HL-60/S4 treated with phorbol 12-myristate 13-acetate at 8.2 ng/mL for 4 days and 3 days (cell line): ENCODE results near the gene STAC.

Source experiments
- in situ Hi-C: fragments of 300-500 bp; cut with MboI; formaldehyde crosslinking; loops from 2 replicates; pipeline ENCODE4 v1.15.0; 2022; ENCODE audit warnings: low sequenced_read_pairs

The STAC gene, protein sequence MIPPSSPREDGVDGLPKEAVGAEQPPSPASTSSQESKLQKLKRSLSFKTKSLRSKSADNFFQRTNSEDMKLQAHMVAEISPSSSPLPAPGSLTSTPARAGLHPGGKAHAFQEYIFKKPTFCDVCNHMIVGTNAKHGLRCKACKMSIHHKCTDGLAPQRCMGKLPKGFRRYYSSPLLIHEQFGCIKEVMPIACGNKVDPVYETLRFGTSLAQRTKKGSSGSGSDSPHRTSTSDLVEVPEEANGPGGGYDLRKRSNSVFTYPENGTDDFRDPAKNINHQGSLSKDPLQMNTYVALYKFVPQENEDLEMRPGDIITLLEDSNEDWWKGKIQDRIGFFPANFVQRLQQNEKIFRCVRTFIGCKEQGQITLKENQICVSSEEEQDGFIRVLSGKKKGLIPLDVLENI

DNA sequence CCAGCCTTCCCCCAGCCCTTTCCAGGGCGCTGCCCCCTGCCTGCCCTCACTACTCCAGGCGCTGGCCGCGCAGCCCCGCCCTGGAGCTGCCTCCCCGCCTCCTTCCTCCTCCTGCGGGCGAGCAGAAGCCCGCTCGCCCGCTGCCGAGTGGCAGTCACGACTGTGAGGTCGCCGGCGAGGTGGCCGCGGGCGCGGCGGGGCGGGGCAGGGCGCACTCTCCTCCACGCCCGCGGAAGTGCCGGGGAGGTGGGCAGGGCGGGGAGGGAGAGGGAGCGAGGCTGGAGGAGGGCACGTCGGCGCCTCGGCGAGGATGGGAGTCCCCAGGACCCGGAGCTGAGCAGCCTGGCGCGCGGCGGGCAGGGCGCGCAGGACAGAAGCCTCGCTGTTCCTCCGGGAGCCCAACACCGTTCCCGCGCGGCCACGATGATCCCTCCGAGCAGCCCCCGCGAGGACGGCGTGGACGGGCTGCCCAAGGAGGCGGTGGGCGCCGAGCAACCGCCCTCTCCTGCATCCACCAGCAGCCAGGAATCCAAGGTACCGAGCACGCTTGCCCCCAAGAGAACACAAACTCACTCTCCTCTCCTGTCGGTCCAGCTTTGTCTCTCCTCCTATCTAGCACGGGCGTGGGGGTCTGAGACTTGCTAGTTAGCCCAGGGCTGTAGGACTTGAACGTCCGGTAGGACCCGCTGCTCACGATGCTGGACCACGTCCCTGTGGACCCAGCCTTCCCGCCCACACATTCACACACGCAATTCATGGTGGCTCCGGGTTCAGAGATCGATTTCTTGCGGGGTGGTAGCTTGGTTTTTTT is at the start of gene STAC:
TSS of gene STAC (plus strand) at position 284 of the 811 bp plus-strand sequence. CDS start at position 424, 140 bp downstream.
- in situ Hi-C loops, result no loop called here

DNA sequence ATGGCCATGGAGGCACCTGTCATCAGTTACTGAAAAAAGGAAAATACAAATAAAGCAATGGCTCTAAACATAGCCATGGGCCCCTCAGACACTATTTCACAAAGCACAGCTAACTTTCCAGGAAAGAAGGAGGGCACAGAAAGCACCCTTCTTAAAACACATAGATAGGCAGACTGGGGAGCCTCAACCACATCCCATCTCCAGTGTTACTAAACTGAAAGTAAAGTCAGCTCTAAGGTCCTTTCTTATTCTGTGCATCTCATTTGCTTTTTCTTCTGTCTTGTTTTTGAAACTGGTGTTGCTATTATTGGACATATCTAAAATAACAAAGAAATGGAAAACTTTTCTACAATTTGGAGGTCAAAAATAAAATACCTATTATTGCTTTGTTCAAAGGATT is 48.2 kb upstream of the STAC start:
- in situ Hi-C loops, result no loop called here

DNA sequence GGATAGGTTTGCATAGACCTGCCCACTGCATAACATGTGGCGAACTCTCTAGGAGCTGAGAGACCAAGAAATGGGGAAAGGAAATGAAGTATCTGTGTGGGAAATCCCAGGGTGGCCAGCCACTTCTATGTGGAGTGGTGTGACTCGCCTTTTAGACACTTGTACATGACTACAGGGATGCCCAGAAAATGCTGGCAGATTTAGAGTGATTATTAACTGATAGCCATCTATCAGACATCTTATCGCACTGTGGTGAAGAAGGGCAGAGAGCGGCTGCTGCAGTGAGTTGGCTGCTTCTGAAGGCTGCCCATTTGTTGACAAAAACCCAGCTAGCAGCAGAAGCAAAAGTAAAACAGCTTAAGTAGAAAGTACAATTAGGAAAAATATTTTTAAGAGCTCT is 18.1 kb upstream of the STAC start:
- in situ Hi-C loops, result no loop called here

DNA sequence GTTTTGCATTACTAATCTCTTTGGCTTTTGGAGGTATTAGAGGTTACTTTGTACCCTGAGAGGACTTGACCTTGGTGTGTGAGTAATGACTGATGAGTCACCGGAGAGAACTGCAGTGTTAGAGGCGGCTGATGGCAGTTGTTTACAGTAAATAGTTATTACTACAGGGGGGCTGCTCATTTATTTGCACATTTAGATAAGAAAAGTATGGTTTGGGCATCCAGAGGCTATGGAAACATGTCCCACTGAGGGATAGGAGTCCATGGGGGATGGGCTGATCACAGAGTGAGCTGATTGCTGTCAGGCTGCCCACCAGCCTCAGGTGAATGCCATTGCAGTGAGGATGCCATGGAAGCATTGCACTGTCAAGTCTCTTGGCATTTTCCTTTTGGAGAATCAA is 17.3 kb upstream of the STAC start:
- in situ Hi-C loops, result no loop called here

DNA sequence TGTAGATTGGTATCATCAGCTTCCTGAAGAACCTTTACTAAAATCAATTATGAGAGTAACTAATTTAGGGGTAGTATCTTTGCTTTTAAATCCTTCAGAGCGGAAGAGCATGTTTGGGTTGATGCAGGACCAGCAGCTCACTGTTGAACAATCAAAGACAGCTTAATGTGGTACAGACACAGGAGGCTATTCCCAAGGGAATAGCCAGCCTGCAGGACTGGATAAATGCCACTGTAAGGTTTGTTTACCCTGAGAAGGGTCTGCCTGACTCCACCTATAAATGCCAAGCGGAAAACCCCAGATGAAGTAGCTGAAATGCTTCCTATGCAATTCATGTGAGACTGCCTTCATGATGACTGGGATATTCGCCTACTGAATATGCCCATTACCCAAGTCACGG is 16.0 kb upstream of the STAC start:
- in situ Hi-C loops, result no loop called here

DNA sequence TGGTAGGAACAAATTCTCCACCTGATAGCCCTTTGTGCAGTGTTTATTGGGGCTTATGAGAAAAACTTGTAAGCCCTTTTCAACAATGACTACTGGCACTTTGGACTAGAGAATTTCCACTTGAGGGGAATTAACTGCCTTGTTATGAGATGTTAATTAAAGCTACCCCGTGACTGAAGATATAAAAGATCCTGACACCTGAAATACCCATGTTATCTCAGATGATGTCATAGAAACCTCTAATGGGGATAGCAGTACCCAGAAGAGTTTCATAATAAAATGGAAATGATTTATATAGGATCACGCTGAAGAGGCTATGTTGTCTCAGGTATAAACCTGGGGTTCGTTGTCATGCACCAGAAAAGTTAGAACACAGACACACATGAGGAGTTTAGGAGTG is 14.5 kb upstream of the STAC start:
- in situ Hi-C loops, result no loop called here

DNA sequence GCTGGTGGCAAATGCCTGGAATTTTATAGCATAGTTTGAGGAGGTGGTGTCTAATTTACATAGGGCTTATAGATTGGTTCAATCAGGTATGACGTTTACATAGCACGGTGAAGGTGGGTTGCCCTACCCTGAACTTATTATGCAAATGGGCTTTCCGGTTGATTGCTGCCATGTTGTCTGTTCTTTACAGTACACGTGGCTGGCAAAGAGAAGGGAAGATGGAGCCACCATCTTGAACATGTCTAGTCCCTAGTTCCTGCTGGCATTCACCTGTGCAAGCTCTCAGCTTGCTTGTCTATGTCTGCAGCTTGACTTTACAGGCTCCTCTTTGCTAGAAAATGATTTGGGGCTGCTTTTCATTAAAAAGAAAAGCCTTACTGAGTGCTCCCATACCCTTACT is 14.0 kb upstream of the STAC start:
- in situ Hi-C loops, result no loop called here

DNA sequence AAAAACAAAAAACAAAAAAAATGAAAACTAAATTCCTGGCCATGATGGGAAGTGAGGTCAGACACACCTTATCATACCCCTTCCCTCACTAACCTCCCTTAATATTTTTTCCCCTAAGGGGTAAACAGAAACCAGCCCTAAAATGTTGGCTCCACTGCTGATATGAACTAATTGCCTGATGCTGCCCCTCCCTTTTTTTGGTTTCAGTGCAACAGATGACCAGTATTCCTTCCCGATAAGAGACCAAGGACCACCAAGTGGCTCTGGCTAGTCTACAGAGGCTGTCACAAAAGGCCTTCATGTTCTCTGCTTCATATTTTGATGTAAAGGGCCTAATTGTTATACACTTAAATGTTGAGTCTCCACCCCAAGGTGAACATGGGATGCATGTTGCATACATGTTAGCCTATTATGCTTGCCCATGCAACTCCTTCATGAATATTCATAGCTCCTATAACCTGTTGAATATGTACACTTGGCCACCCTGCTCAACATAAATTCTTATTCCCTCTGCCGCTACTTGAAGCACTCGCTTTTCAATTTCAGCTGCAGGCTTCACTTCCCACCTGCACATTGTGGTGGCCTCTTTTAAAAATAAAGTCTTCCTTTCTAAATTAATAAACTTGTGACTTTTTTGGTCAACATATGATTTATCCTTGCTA is 12.3 kb upstream of the STAC start:
- in situ Hi-C loops, result no loop called here

DNA sequence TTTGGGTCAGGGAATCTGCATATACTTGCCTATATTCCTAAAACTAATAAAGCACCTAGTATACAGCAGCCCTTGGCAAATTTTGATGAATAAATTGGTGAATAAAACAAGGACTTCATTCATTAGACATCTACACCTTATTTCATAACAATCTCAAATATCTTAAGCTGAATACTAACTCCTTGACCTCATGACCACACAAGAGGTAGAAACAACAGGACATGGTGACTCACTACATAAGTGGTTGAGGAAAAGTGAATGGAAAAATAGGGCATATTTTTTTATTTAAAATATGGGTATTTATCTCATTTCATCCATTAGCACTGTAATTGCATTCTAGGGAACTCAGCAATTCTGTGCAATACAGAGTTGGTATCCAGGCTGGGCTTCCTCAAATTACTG is 7.8 kb upstream of the STAC start:
- in situ Hi-C loops, result no loop called here

DNA sequence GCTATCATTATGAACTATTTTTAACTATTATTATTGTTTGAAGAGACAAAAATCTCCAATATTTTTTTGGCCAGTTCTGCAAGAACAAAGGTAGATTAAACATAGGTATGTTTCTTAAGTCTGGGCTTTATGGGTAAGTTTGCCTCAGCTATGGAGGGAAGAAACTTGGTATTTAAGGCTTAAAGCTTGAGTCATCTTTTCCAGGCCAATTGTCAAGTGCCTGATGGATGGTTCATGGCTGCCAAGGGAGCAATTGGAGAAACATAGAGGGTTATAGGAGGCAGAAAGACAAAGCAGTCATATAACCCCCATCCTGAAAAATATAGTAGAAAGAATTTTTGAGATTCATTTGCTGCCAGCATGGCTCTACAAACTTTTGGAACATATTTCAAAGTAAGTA is 7.2 kb upstream of the STAC start:
- in situ Hi-C loops, result no loop called here

DNA sequence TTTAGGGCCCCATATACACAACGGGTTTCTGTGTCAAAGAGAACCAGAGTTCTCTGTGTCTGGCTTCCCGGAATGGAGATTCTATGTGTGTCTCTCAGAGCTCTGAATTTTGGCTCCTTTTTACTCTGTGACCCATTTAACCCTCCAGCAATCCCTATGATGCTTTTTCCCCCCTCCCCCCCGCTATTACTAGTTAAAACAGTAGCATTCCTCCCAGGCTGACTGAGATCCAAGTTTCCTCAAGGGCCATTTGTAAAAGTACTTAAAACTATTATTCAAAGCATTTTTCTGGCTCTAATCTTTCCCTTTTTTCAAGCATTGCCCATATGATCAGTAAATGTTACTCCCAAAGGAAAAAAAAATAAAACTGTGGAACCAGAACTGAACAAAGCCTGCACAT is 6.6 kb upstream of the STAC start:
- in situ Hi-C loops, result no loop called here

DNA sequence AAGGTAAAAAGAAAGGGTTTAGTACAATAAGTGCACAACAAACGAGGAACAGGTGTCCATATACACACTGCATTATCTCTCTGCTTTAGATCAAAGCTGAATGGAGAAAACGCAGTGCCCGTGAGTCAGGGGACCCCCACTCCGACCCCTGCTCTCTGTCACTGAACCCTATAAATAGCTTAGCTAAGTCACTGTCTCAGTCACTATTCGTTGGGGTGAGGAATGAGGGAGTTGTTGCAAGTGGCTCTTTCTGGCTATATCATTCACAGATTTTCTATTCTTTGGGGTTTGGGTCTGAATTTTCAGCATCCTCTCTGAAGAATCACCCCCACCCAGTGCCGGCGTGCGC is 458 bp upstream of the STAC start:
- in situ Hi-C loops, result no loop called here

DNA sequence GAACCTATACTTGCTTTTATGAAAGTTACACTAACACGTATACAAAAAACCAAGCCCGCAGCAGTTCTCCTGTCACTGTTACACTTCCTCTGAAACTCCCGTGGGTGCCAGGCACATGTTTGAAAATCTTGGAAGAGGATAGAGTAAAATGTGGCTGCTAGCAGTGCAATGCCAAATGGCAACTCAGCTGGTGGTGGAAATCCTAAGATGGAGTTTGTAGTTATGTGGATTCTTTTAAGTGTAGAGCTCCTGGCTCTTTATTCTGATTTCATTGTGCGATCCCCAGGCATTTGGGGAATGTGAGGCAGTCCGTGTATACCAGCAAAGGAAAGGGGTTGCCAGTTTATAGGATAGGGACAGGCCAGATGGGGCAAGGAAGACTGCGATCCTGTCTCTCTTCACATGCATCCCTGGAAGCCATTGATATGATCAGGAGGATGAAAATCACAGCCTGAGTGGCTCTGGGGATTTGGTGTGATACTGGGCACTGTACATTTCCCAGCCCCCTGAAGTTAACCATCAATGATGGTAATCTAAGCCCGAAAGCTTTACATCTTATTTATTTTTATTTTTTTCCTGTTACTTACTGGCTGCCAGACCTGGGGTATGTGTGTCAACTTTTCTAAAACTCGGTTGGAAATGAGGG is 1.1 kb downstream of the STAC start:
- in situ Hi-C loops, result no loop called here

DNA sequence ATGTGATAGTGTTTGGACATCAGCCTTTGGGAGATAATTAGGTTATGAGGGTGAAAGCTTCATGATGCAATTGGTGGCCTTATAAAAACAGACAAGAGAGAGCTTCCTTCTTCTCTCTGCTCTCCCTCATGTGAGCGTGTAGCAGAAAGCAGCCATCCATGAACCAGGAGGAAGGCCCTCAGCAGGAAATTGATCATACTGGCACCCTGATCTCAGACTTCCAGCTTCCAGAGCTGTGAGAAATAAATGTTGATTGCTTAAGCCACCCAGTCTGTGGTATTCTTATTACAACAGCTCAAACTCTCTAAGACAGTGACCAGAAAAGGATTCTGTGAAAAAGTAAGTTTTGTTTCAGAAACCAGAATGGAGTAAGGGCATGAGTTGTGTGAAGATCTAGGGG is 13.3 kb downstream of the STAC start:
- in situ Hi-C loops, result no loop called here

DNA sequence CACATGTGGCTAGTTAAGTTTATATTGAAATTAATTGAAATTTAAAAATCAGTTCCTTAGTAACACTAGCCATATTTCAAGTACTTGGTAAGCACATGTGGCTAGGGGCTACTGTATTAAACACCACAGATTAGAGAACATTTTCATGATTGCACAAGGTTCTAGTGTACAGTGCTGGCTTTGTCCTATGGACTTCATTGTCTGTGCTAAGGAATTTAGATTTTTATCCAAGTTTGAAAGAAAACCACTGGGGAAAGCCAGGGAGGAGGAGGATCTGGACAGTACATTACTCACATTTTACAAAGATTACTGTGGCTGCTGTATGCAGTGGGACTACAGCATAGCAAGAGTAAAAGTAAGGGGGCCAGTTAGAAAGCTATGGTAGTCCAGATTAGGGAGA is 13.9 kb downstream of the STAC start:
- in situ Hi-C loops, result no loop called here

DNA sequence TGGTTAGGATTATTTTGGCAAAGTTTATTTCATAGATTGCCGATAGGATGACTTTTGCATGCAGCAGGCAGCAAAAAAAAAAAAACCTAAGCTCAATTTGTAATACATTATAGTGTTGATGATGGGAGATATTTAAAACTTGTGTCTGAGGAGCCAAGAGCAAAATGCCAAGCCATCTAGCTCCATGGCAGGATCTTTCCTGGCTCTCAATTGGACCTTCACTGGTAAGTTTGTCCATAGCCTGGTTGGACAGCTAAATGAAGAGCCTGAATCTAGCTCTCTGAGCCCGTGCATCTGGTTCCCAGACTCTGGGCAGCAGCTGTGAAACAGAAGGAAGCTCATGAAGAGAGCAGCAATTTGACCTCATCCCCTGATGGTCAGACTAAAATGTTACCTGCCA is 17.5 kb downstream of the STAC start:
- in situ Hi-C loops, result no loop called here

DNA sequence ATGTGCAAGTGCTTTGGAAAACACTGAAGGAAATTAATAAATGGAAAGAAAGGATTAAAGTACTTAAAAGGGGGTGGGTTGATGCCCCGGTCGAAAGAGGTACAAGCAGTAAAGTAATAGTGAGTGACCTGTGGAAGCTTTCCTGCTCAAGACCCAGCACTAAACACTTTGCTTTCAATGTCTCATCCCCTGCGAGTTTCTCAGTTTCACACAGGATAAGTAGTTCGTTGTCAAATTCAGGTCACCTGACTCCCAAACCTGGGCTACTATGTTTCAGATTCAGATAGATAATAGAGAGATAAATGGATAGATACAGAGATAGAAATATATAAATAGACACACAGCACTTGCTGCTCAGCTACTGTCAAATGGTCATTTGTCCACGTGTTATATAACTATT is 19.6 kb downstream of the STAC start:
- in situ Hi-C loops, result no loop called here

DNA sequence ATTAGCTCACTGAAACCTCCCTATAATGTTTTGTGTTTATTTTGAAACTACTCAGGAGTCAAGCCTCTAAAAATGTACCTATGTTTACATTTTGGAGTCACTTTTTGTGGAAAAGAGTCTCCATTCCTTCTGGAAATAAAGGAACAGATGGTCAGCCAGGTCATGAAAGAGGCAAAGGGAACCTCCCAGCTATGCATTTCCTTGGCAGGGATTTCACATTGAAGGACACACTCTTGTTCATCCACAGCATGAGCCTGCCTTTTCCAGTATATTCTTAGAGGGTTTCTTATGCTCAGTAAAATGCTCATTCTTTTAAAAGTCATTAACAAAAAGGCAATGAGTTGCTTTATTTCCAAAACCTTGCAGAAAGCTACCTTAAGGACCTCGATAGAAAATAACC is 20.8 kb downstream of the STAC start:
- in situ Hi-C loops, result no loop called here

DNA sequence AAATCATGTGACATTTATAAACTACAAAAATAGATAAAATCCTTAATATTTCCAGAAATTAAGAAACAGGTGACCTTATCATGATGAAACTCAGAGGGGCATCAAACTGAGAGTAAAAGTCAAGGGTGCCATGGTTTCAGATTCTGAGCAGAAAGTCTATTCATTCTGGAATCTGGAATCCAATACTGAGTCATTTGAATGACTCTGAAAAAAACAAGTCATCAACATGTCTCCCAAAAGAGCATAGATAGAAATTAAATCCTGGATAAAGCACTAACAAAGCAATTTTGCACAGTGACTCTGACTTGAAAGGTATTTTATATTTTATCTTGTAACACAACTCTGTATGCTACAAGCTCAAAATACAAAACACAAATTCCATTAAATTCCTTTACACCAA is 23.4 kb downstream of the STAC start:
- in situ Hi-C loops, result no loop called here

DNA sequence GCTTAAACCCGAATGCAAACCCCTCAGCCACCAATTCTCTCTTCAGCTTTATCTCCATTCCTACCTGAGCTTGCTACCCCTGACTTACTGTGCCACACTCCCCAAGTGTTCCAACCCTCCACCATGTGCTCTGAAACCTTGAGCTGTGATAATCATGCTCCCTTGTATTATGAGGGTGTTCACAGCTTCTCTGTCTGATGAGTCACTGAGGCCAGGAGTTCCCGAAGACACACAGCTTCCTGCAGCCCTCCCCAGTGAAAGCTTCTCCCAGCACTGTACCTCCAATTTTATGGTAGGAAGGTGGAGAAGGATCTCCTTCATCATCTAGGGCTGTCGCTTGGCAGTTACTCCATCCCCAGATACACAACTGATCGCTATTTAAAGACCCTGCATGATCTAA is 24.9 kb downstream of the STAC start:
- in situ Hi-C loops, result no loop called here

DNA sequence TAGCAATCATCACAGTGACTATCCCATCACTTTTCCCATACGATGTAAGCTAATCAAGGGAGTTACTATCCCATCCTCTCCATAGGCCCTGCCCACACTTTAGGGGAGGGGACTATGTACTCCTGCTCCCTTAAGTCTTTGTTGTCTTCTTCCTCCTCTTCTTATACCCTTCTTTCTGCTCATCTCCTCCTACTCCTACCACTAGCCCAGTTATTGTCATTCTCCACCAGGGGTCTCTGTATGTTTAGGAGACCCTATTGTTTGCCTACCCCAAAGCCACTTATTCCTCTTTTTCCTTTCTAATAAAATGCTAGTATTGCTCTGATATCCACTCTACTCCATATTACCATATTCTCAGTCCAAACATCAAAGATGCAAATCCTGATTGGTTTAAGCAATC is 27.8 kb downstream of the STAC start:
- in situ Hi-C loops, result no loop called here
